ENCODE data around the gene ATRN.

The ATRN gene

DNA sequence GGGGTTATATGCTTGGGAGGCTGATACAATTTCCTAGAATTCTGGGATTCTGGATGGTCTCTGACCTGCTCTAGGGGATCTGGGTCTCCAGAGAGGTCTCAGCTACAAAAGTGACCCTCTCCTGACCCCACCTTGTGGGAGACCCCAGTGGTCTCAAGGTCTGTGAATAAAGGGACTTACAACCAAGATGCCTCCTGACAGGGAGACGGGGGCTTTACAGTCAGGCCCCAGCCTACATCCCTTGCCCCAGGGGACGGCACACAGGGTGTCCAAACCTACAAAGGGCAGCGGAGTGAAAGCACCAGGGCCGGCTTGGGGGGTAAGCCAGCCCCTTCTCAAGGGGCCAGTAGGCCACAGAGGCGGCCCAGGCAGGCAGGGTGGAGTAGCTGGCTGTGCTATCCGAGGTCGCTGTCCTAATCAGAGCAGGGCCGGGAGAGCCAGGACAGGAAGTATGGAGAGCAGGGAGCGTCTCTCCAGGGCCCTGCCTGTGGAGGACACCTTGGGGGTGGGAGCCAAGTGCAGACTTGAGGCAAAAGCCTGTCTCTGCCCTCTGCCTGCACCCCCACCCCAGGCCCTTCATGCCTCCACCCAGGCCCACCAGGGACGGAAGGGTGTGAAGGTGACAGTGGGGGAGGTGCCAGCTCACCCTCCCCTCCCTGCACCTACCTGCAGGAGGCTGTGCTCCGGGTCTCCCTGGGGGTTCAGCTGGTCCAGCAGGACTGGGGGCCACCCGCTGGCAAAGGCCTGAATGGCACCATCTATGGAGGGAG is 188.9 kb downstream of the ATRN start:
- Histone ChIP-seq H2AFZ (ENCODE audit: low read length) (no peak overlapping the region), H3K9ac (ENCODE audit: low read length) (no peak overlapping the region), H3K9me2 (ENCODE audit: low read depth, low read length) (no peaks in the 10 kb centered on the region), H4K20me1 (ENCODE audit: insufficient read depth, low read length) (no peaks in the 10 kb centered on the region), H3K4me3 (ENCODE audit: low read depth, low read length, poor library complexity, severe bottlenecking) (no peak overlapping the region), H3K9me3 (ENCODE audit: low read length) (no peaks in the 10 kb centered on the region), H3K4me2 (ENCODE audit: low read length) (no peak overlapping the region), H3K4me1 (ENCODE audit: insufficient read depth, low read length, severe bottlenecking) (no peaks in the 10 kb centered on the region), H3K36me3 (ENCODE audit: insufficient read depth, low read length) (no peaks in the 10 kb centered on the region), H3K27ac (ENCODE audit: low read depth, low read length, poor library complexity, severe bottlenecking) (no peak overlapping the region), H3K27me3 (ENCODE audit: insufficient read depth, low read length) (0 out of 2 replicates have a peak, but pooled peaks cover 3% of the 10 kb centered on the region), H3K79me2 (ENCODE audit: insufficient read depth, low read length) (no peaks in the 10 kb centered on the region), H3F3A (ENCODE audit: insufficient read depth, low read length) (no peaks in the 10 kb centered on the region)
- TF ChIP-seq, protein P1, sequence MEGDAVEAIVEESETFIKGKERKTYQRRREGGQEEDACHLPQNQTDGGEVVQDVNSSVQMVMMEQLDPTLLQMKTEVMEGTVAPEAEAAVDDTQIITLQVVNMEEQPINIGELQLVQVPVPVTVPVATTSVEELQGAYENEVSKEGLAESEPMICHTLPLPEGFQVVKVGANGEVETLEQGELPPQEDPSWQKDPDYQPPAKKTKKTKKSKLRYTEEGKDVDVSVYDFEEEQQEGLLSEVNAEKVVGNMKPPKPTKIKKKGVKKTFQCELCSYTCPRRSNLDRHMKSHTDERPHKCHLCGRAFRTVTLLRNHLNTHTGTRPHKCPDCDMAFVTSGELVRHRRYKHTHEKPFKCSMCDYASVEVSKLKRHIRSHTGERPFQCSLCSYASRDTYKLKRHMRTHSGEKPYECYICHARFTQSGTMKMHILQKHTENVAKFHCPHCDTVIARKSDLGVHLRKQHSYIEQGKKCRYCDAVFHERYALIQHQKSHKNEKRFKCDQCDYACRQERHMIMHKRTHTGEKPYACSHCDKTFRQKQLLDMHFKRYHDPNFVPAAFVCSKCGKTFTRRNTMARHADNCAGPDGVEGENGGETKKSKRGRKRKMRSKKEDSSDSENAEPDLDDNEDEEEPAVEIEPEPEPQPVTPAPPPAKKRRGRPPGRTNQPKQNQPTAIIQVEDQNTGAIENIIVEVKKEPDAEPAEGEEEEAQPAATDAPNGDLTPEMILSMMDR (IDR thresholded peaks at IDR 0.05; ENCODE audit: low read length): no peak
- no peak for TF ChIP-seq EZH2 (IDR thresholded peaks at IDR 0.05; ENCODE audit: borderline replicate concordance, low read length)

GRCh38 chr20:3660262-3661059 is 189.6 kb downstream of the ATRN start:
- Histone ChIP-seq H3K36me3 (ENCODE audit: insufficient read depth, low read length) (no peaks in the 10 kb centered on the region), H3K4me1 (ENCODE audit: insufficient read depth, low read length, severe bottlenecking) (no peaks in the 10 kb centered on the region), H3K9ac (ENCODE audit: low read length) (no peak overlapping the region), H3K27ac (ENCODE audit: low read depth, low read length, poor library complexity, severe bottlenecking) (no peak overlapping the region), H4K20me1 (ENCODE audit: insufficient read depth, low read length) (no peaks in the 10 kb centered on the region), H3K27me3 (ENCODE audit: insufficient read depth, low read length) (0 out of 2 replicates have a peak, but pooled peaks cover 3% of the 10 kb centered on the region), H2AFZ (ENCODE audit: low read length) (no peak overlapping the region), H3K79me2 (ENCODE audit: insufficient read depth, low read length) (no peaks in the 10 kb centered on the region), H3K9me3 (ENCODE audit: low read length) (no peaks in the 10 kb centered on the region), H3F3A (ENCODE audit: insufficient read depth, low read length) (no peaks in the 10 kb centered on the region), H3K9me2 (ENCODE audit: low read depth, low read length) (no peaks in the 10 kb centered on the region), H3K4me3 (ENCODE audit: low read depth, low read length, poor library complexity, severe bottlenecking) (no peak overlapping the region), H3K4me2 (ENCODE audit: low read length) (no peak overlapping the region)
- TF ChIP-seq, protein P1 (IDR thresholded peaks at IDR 0.05; ENCODE audit: low read length): no peak
- TF ChIP-seq EZH2 (IDR thresholded peaks at IDR 0.05; ENCODE audit: borderline replicate concordance, low read length): no peak

GRCh38 chr20:3661060-3661813 is 190.4 kb downstream of the ATRN start:
- Histone ChIP-seq H3K9me2 (ENCODE audit: low read depth, low read length) (no peaks in the 10 kb centered on the region), H3K36me3 (ENCODE audit: insufficient read depth, low read length) (no peaks in the 10 kb centered on the region), H3K4me2 (ENCODE audit: low read length) (no peak overlapping the region), H3F3A (ENCODE audit: insufficient read depth, low read length) (no peaks in the 10 kb centered on the region), H2AFZ (ENCODE audit: low read length) (no peak overlapping the region), H3K9me3 (ENCODE audit: low read length) (no peaks in the 10 kb centered on the region), H3K9ac (ENCODE audit: low read length) (no peak overlapping the region), H3K27me3 (ENCODE audit: insufficient read depth, low read length) (0 out of 2 replicates have a peak, but pooled peaks cover 3% of the 10 kb centered on the region), H3K4me1 (ENCODE audit: insufficient read depth, low read length, severe bottlenecking) (no peaks in the 10 kb centered on the region), H3K27ac (ENCODE audit: low read depth, low read length, poor library complexity, severe bottlenecking) (no peak overlapping the region), H3K79me2 (ENCODE audit: insufficient read depth, low read length) (no peaks in the 10 kb centered on the region), H4K20me1 (ENCODE audit: insufficient read depth, low read length) (no peaks in the 10 kb centered on the region), H3K4me3 (ENCODE audit: low read depth, low read length, poor library complexity, severe bottlenecking) (no peak overlapping the region)
- TF ChIP-seq, protein P1 (IDR thresholded peaks at IDR 0.05; ENCODE audit: low read length): no peak
- no peak for TF ChIP-seq EZH2 (IDR thresholded peaks at IDR 0.05; ENCODE audit: borderline replicate concordance, low read length)

Measured in OCI-LY1 (cell line).